ENCODE data around the gene TMEM17.
"Not testable (repeated sequence)": the region's sequence is repeated elsewhere in the genome, so short reads cannot be mapped to it uniquely, and the experiment has no call there.

The TMEM17 gene

DNA sequence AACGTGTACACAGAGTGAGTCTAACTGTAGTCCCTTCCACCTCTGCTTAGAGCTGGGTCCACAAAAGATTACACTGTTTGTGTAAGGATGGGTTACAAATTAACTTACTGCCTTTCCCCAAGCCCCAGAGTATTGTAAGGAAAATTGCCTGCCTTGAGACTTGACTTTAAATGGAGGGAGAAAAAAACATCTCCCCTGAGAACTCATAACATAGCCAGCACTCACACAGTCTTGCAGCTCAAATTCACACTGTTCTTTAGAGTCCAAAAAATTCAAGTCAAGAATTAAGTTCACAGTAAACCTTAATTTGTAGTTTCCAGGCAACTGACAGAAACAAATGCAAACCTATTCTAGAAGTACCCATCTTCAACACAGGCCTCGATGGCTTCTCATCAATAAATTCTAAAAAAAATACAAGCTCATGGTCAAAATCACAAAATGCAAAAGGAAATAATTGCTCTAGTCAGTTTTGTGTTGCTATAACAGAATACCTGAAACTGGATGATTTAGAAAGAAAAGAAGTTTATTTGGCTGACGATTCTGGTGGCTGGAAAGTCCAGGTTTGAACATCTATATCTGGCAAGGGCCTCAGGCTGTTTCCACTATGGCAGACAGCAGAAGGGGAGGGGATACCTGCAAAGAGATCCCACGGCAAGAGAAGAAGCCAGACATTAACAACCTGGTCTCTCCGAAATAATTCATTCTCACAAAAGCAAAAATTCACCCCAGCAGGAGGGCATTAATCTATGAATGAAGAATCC, 34.6 kb upstream of the TMEM17 start:
- TF ChIP-seq, protein P1, sequence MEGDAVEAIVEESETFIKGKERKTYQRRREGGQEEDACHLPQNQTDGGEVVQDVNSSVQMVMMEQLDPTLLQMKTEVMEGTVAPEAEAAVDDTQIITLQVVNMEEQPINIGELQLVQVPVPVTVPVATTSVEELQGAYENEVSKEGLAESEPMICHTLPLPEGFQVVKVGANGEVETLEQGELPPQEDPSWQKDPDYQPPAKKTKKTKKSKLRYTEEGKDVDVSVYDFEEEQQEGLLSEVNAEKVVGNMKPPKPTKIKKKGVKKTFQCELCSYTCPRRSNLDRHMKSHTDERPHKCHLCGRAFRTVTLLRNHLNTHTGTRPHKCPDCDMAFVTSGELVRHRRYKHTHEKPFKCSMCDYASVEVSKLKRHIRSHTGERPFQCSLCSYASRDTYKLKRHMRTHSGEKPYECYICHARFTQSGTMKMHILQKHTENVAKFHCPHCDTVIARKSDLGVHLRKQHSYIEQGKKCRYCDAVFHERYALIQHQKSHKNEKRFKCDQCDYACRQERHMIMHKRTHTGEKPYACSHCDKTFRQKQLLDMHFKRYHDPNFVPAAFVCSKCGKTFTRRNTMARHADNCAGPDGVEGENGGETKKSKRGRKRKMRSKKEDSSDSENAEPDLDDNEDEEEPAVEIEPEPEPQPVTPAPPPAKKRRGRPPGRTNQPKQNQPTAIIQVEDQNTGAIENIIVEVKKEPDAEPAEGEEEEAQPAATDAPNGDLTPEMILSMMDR (IDR thresholded peaks at IDR 0.05) = no peak
- Mint-ChIP-seq H3K9me3 (peaks cover 4% of the 10 kb centered on the region), H3K4me3 (no peak overlapping the region), H3K36me3 (ENCODE audit: low read depth) (no peaks in the 10 kb centered on the region), H3K27ac (no peak overlapping the region), H3K27me3 (ENCODE audit: low read depth, poor library complexity) (no peaks in the 10 kb centered on the region), H3K4me1 (no peaks in the 10 kb centered on the region)
- no peak for DNase-seq

DNA sequence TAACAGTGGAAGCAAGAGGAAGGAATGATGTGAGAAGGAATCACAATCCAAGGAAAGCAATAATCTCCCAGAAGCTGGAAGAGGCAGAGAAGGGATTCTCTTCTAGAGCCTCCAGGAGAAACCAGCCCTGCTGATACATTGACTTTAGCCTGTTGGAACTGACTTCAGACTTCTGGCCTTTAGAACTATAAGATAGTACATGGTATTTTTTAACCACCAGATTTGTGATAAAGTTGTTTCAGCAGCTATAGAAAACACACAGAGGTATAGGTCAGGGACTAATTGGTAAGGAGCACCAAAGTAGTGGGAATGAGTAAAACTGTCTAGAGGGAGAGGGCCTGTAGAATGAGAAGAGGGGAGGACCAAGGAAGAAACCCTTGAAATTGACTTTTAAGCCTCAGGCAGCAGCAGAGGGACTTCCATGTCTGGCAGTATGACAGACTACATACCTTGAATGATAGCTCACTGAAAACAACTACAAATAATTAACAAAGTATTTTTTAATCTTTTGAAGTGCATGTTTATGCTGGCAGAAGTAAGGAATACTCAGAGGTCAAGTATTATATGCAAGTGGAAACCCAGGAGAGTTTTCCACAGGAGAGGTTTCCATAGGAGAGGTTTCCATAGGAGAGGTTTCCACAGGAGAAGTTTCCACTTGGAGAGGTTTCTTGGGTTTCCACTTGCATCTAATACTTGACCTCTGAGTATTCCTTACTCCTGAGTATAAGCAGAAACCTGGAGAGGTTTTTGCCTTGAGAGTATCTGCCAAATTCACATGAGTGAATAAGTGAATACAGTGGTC, 33.8 kb upstream of the TMEM17 start:
- Mint-ChIP-seq H3K9me3 (peaks cover 8% of the 10 kb centered on the region), H3K36me3 (ENCODE audit: low read depth) (no peaks in the 10 kb centered on the region), H3K27me3 (ENCODE audit: low read depth, poor library complexity) (no peaks in the 10 kb centered on the region), H3K4me3 (no peak overlapping the region), H3K4me1 (no peaks in the 10 kb centered on the region), H3K27ac (no peak overlapping the region)
- DNase-seq = no peak
- TF ChIP-seq, protein P1 (IDR thresholded peaks at IDR 0.05) = no peak

DNA sequence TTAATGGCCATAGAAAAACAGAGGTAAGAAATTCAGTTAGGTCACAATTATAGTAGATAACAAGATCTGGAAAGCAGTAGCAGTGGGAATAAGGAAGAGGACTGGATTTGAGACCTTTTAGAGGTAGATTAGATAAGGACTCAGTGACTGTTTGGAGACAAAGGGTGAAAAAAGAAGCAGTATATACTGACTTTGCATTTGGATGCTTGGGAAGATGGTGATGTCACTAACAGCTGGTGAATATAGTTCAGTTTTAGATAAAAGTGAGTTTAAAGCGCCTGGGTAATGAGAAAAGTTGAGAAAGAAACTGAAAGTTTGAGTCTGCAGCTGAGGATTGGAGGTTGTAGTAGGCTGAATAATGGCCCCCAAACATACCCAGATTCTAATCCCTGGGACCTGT, 32.8 kb upstream of the TMEM17 start:
- Mint-ChIP-seq H3K27ac (no peak overlapping the region), H3K27me3 (ENCODE audit: low read depth, poor library complexity) (peaks cover 3% of the 10 kb centered on the region), H3K36me3 (ENCODE audit: low read depth) (no peaks in the 10 kb centered on the region), H3K9me3 (peaks cover 12% of the 10 kb centered on the region), H3K4me3 (no peak overlapping the region), H3K4me1 (no peaks in the 10 kb centered on the region)
- DNase-seq = no peak
- TF ChIP-seq, protein P1 (IDR thresholded peaks at IDR 0.05) = no peak

DNA sequence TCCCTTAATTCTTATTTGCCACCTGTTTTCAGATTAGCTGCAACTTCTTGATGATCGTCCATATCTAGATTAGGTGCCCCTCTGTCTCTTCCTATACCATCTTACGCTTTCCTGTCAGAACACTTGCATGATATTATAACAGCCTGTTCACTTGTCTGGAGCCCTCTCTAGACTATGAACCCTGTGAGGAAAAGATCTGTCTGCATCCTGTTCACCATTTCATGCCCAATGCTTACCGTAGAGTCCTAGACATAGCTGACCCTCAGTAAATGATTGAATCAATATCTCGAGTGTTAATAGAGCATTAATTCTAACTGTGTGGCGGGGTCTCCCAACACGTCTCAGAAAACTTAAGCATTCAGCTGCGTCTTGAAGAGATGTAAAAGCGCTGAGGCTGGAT, 31.8 kb upstream of the TMEM17 start:
- no peaks in the 10 kb centered on the region for H3K36me3 Mint-ChIP-seq (ENCODE audit: low read depth)
- TF ChIP-seq, protein P1 (IDR thresholded peaks at IDR 0.05) = no peak
- no peak overlapping the region for H3K4me3 Mint-ChIP-seq
- peaks cover 3% of the 10 kb centered on the region for H3K27me3 Mint-ChIP-seq (ENCODE audit: low read depth, poor library complexity)
- H3K4me1 Mint-ChIP-seq = no peaks in the 10 kb centered on the region
- DNase-seq = no peak
- H3K9me3 Mint-ChIP-seq = peaks cover 21% of the 10 kb centered on the region
- no peak overlapping the region for H3K27ac Mint-ChIP-seq

DNA sequence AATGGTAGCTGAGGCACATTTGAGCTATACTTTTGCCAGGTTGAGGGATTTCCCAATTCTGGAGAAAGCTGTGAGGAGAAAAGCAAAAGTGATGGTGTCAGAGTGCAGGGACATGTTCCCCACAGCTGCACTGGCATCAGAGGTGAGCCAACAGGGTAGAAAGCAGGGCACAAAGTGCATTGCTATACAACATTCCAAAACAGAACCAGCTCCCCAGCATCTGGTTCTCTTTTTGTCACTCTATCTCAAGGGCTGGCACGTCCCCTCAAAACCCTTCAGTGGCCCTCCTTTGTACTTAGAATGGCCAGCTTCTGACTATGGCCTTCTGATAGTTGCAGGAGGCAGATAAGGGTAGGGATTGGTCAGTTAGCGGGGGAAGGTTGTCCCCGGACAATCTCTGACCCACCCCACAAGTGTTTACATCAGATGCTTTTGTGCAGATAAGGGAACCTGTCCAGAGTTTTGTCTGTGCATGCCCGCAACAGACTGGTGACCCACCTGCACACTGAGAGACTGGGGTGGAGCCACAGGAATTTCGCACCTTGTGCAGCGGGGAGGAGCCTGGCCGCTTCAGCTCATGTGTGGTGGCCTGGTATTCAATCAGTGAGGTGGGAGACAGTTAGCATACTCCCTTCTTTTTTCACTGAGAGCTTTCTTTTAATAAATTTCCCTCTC, 31.0 kb upstream of the TMEM17 start:
- no peak overlapping the region for H3K27ac Mint-ChIP-seq
- no peaks in the 10 kb centered on the region for H3K4me1 Mint-ChIP-seq
- H3K9me3 Mint-ChIP-seq = peaks cover 21% of the 10 kb centered on the region
- no peak overlapping the region for H3K4me3 Mint-ChIP-seq
- H3K27me3 Mint-ChIP-seq (ENCODE audit: low read depth, poor library complexity) = peaks cover 3% of the 10 kb centered on the region
- DNase-seq = no peak
- TF ChIP-seq, protein P1 (IDR thresholded peaks at IDR 0.05) = no peak
- H3K36me3 Mint-ChIP-seq (ENCODE audit: low read depth) = no peaks in the 10 kb centered on the region

DNA sequence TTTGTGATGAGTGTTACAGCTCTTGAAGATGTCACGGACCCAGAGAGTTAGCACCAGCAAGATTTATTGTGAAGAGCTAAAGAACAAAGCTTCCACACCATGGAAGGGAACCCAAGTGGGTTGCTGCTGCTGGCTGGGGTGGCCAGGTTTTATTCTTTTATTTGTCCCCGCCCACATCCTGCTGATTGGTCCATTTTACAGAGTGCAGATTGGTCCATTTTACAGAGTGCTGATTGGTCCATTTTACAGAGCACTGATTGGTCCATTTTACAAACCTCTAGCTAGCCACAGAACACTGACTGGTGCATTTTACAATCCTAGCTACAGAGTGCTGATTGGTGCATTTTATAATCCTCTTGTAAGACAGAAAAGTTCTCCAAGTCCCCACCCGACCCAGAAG, 29.5 kb upstream of the TMEM17 start:
- not testable (repeated sequence) for DNase-seq; H3K27me3 Mint-ChIP-seq (ENCODE audit: low read depth, poor library complexity); H3K36me3 Mint-ChIP-seq (ENCODE audit: low read depth); H3K27ac Mint-ChIP-seq; H3K4me3 Mint-ChIP-seq; H3K4me1 Mint-ChIP-seq
- peaks cover 21% of the 10 kb centered on the region for H3K9me3 Mint-ChIP-seq
